ENCODE measurements around the gene HOXD13.

The HOXD13 gene

DNA sequence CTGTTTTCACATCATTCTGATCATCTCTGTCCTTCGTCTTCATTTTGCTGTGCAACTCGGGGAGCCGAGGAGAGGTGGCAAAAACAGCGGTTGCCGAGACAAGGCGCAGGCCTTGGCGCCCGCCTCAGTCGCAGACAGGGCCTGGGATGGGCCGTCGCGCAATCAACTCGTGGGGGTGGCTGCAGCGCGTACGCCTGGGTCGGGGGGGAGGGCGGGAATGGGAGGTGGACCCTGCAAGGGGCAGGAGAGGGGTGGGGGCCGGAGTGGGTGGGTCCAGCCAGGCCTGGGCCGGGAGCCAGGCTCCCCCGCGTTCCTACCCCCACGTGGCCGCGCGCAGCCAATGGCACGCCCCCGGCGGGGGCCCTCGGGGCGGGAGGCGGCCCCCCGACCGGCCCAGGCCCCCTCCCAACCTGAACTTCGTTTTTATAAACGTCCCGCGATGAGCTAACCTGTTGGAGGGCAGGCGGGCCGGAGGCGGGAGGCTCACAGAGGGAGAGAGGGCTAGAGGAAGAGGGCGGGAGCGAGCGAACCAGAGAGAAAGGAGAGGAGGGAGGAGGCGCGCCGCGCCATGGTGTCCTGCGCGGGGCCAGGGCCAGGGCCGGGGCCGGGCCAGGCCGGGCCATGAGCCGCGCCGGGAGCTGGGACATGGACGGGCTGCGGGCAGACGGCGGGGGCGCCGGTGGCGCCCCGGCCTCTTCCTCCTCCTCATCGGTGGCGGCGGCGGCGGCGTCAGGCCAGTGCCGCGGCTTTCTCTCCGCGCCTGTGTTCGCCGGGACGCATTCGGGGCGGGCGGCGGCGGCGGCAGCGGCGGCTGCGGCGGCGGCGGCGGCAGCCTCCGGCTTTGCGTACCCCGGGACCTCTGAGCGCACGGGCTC, at the start of gene HOXD13:
HOXD13 (plus strand) TSS at position 452 of the 875 bp plus-strand sequence; CDS start at position 622, 170 bp downstream.
- no peak for DNase-seq

DNA sequence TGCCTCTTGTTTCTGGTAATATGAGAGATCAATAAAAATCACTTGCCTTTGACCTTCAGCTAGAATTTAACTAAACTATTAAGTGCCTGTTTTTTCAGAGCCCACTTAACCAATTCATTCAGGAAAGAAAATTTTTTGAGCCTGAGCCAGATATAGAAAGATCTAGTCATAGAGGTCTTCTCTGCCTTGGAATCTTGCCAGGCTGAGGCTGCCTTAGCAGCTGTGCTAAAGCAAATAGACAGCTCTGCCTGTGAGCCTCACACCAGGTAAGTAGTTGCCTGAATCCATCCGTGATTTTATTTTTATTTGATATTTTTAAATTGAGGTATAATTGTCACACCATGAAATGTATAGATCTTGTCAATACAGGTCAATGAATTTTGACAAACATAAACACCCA, 36.1 kb upstream of the HOXD13 start:
- no peak for DNase-seq

DNA sequence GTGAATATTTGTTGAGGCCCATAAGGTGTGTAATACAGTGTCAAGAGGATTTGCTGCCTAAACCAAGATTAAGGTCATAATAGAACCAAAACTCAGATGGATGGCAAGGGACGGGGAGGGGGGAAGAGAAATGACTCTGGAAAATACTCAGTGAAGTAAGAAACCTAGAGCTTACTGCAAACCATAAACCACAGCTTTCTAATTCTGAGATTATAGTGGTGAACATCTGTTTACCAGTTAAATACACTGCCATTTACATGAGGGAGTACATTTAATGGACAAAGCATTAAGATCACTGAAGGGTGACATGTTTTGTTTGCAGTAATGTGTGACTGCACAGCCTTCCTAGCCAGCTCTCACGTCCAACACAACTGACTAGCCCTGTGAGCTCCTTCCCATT, 28.6 kb upstream of the HOXD13 start:
- no peak for DNase-seq

DNA sequence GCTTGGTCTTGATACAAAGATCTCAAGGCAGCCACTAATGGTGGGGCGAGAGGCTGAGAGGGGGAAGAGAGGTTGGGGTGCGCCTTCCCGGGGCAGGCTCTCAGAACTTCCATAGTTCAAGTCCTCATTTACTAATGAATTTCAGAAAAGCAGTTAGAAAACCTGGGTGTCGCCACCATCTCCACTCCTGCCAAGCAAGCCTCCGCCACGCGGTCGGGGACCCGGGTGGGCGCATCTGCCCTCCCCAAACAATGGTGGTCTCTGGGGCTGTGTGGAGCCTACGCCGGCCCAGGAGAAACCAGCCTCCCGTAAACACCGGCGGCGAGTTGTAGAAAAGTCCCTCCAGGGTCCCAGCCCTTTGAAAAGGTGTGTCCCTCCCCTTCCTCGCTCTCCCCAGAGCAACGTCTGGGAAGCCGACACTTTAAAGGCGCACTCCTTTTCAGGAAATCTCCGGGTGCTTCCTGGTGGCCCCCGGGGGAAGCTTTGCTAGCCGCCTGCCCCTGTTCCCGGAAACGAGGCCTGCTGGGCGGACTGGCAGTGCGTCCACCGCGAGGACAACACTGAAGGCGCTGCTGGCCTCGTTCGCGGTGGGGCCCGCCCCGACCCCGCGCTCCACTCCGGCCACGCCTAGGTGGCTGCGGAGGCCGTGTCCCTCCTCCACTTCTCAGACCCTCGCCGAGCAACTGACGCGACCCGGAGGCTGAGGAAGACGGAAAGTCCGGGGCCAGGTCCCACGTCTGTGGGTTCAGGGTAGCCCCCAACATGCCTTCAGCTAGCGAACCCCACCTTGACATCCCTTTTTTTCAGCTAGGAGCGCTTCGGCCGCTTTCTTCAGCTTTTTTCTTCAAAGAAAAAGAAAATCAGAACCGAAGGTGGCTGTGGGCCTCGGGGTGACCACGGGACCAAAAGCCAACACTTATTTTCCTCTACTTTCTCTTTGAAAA, 25.6 kb upstream of the HOXD13 start:
- DNase-seq, result no peak

DNA sequence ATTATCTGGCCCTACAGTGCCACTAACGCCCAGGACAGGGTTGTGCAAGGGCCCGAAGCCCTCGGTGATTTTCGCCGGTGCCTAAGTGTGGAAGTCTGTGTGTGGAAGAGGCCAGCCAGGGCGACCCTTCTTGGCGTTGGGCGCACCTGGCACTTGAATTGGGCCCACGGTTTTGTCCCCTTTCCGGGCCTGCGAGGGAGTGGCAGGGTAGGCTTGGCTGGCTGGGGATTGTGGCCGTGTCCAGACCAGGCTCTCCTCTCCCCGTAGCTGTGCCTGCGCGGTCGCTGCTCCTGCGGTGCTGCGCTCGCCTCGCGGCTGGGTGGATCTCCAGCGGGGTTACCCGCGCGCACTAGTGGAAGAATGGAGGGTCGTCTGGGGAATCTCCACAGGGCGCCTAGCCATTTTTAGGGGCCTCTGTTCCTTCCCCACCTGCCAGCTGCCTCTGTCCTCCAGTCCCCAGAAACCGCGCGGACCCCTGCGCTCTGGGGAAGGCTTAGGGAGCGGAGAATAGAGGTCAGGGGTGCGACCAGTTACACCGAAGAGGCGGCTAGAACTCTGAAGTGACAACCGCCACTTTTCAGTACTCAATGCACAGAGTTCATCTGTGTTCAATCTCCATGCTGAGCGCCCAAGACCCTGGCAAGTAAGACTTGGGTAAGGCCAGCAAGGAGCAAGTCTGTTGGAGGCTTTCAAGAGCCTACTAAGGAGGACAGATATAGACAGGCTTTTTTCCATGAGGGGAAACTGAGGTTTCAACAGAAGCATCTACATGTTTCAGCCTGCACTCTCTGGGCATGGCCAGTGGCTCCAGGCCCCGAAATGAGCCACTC, 24.7 kb upstream of the HOXD13 start:
- DNase-seq, result no peak

DNA sequence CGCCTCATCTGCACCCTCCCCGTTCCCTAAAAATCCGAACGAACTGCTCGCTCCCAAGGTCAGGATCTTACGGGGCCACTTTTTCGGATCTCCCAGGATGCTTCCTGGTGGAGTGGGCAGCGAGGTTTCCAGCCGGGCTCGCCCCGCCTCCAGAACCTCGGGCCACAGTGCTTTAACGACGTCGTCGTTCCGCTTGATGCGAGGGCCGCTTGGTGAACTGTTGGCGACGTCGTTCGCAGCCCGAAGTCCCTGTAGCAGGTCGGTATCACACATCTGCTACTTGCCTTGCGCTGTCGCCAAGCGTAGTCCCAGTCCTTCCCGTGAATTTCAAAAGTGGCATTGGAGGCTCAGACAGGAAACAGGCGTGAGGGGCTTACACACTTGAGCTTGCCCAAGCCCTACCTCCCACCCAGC, 24.1 kb upstream of the HOXD13 start:
- DNase-seq, result no peak

DNA sequence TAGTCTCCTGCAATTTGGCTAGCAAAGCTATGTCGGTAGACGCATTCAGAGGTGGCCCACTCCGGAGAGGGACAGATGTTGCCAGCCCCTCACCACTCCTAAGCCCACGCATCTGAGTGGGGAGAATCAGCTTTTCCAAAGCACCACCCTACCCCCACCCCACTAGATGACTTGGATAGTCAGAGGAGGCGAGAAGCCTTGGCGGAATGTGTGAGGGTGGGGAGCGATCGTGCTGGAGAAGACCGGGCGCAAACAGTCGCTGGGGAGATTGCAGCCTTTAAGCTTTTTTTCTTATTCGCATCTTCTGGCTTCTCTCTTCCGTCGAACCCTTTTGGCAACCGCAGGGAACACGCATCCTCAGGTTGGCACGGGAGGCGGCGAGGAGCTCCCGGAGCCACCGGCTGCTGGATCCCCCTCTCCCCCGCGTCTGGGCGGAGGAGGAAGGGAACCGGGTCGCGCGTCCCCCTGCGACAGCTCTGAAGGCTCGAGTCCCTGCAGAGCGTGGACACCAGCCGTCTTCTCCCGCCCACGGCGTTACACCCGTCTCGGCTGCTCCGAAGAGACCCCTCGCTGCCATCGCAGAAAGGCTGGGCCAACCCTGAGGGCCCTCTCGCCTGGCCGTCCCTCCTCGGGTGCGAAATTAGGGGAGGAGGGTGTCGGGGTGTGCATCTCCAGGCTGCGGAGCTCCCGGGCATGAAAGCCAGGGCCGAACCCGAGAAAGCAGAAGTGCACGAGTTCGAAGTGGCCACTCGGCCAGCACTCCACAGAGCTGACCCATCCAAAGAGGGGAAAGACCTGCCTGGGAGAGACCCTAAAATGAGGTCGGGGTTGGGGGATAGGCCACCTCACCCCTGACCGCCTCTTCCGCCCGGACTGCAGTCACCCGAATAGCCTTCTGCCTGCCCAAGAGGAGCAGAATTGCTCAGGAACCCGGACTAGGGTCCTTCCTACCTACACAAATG, 20.9 kb upstream of the HOXD13 start:
- DNase-seq, result no peak

DNA sequence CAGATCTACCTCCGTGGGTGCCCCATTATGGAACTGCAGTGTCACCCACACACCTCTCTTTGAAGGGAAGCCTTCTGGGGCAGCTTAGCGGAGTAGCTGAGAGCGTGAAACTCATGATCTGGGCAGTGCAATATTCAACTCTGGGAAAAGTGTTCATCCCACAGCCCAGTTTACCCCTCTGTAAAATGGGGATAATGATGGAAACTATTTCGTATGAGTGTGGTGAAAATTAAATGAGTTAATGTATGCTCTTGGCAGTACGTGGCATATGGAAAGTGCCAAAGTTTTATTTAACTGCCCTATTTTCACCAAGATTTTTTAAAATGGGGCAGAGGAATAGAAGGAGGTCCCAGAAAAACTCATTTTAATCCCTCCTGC, 20.2 kb upstream of the HOXD13 start:
- DNase-seq, result no peak

DNA sequence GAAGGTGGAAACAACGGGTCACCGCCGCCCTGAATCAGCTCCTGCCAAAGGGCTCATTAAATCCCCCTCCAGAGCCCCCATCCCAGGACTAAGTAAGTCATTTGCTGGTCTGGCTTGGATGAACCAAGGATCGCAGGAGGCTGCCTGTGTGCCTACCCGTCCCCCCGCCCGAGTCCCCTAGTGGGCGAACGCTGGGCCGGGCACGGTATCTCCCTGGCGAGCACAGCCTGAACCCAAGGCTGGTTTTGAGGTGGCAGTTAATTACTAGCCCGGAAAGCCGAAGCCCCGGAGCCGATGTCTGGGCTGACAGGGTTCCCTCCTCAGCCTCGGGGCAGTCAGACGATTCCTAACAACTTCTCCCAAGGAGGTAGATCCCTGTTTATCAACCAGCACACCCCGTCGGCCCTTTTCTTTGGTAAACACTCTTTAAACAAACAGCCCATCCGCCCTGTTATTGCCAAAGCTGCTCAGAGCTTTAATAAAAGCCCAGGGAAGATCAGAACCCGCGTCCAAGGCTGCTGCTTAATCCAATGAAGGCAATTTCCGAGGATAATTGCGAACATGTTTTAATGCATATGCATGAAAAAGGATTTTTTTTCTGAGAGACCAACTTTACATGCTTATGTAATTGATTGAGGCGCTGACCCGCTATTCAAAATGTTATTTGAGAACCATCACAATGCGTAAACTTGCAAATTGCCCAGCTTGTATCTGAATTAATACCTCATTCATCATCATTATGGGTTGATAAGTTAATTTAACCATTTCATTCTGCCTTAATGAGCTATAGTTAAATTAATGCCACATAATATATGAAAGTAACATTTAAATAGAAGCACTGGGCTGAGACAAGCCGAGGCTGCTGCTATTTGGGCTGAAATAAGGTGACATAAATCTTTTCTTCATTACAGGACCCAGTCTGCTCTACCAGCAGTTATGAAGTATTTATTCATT, 19.3 kb upstream of the HOXD13 start:
- DNase-seq, result no peak

DNA sequence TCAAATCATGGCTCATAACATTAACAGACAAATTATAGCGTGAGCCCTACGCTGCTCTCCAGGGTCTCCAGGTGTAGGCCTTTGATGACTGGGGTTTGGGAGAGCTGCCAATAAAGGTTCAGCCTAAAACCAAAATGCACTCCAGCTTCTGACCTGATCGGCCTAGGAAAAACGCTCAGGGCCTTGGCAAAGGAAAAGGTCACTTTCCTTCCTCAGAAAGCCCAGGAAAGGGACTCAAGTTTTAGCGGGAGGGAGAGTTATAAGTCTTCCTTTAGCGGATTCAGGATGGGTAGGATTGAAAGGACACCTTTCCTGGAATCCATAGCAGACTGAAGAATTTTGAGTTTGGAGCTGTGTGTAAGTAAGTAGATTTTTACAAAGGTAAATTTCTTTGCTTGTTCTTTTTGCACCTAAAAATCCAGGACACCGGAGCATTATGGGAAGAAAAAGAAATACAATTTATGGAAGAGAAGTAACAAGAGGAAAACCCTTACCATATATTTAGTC, 17.5 kb upstream of the HOXD13 start:
- no peak for DNase-seq

DNA sequence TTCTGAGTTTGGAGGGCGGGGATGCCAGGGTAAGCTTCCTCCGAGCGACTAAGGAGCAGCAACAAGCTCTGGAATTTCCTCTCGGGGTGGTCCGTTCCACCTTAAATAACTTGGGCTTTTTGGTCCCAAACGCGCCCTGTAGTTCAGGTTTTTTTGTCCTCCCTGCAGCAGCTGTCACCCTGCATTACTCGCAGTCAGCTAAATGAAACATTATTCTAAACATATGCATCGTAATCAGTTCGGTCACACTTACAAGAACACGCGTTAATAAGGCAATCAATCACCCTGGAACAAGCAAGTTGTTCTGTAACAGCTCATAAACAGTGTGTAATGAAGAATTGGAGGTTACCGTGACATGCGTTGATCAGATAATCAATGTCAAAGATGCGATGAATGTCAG, 17.0 kb upstream of the HOXD13 start:
- no peak for DNase-seq

DNA sequence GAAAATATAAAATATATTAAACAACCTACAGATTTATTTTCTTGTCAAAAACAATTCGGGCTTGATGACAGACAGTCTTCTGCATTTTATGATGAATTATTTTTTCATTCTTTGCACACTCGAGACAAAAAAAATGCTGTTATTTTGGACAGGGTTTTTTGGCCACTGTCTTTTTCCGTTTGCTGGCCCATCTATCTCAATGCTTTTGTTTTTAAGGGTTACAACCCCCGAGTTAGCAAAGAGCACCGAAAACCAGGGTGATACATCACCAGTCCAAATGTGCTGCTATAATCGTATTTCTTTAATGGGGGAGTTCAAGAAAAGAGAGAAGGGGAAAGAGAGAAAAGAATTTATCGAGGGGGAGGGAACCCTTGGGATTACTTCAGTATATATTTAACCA, 16.5 kb upstream of the HOXD13 start:
- DNase-seq, result no peak

DNA sequence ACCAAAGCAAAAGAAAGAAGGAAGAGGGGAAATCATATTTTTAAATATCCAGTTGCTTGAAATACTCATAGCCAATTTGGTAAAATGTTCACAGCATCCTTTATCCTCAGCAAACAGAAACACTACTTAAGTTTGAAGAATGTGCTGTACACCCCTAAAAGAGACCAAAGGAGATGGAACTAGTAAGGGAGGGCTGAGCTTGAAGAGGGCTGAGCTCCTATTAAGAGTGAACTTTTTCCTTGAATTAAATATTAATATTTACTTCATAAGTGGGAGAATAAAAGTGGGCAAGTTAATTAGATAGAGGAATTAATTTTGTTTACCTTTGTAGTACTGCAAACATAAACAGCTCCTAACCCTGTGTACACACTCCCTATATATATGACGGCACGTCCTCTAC, 15.7 kb upstream of the HOXD13 start:
- no peak for DNase-seq

DNA sequence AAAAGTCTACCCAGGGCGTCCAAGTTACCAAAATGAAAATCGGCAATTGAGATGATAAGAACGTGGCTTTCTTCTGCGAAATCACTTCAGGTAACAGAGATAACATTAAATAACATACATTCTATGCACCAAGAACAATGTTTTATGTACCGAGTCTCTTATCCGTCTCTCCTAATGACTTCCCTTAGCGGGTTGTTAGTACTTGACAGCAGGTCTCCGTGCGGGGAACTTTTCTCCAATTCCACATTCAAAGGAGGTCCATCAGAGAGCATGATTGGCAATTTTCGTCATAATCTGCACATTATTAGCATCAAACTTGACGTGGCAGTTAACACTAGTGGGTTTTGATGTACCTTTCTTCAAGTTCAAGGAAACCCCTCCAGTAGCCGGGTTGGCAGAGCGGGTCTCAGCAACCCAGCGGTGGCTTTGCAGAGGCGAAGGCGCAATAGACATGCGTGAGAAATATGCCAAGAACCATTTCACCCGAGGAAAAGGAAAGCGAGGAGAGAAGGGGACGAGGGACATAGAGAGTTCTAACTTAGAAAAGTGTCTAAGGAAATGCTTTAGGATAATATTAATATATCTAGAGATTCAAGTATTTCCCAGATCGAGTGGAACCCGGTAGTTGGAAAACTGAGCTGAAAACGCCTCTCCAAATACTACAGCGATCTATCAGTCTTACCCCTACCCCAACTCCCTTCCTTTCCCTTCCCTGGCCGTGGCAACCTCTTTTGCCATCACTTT, 13.8 kb upstream of the HOXD13 start:
- no peak for DNase-seq

DNA sequence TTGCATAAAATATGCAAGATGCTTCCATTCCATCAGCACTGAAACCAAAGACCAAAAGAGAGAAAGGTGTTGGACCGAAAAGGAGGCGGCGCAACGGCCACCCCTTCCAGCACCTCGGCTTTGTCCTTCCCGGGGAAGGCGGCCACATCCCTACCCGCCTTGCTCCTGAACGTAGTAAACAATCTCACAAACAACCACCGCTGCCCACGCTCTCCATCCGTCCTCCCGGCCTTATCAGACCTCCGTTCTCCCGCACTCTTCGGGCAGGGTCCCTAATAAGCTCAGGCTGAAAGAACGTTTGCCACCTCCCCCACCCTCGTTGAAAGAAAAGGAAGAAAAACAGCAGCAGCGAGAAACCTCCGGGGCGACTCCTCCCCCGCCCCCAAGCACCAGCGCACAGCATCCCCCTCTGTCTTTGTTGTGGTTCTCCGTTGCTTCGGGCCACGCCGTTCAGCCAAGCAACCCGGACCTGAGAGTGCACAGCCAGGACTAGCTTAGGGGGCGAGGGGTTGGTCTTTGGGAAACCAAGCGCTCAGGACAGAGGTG, 13.2 kb upstream of the HOXD13 start:
- no peak for DNase-seq

DNA sequence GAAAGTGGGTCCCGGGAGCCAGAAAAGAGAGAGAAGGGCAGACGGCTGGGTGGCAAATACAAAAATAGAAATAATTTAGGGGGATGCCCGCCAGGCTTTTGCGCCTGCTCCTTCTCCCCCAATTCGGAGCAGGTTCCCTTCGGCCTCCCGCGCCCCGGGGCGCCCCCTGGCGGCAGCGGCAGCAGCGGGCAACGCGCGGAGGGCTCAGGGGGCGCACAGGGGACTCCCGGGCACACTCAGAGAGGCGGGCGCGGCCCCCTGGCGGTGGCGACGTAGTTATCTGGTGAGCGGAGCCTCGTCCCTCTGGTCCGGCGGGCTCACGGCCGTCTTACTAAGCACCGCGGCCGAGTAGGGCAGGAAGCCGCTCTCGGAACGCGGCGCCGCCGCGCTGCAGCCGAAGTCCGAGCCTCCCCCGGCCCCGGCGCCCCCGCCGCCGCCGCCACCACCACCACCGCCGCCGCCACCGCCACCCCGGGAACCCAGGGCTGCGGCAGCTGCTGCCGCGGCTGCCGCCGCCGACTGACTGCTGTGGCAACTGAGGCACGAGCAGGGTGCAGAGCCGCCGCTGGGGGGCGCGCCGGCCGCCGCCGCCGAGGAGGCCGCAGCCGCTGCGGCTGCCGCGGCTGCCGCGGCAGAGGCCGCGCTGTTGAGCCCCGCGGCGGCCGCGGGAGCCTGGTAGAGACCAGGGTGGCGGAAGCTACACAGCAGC, 12.5 kb upstream of the HOXD13 start:
- DNase-seq, result no peak

DNA sequence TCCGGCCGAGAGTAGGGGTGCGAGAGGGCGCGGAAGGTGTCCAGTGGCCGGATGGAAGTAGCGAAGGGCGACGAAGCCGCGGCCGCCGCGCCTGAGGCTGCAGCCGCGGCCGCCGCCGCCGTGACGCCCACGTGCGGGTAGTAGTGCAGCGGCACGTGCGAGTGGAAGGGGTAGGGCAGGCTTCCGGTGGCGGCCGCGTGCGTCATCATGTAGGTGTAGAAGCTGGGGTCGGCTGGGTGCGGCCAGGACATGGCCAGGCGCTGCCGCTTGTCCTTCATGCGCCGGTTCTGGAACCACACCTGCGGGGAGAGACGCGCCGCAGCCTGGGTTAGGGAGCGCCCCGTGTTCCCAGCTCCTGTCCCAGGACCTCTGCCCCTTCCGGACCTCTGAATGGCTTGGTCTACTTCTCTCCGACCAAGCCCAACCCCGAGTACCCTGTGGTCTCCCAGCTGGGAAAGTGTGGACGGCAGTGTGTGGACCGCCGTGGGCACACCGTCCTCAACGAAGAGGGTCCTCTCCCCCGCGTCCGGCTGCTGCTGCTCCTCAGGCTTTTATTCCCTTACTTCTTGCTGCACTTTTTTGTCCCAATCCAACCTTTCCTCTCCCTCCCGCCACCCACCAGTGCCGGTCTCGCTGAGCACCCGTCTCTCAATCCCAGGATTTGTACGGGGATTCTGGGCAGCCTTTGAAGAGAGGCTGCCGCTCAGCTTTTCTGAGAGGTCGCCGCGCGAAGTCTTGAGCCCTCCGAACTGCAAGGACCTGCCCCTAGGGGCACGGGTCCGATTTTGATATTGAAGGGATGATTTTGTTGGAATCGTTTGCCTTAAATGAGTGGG, 11.8 kb upstream of the HOXD13 start:
- DNase-seq, result no peak

DNA sequence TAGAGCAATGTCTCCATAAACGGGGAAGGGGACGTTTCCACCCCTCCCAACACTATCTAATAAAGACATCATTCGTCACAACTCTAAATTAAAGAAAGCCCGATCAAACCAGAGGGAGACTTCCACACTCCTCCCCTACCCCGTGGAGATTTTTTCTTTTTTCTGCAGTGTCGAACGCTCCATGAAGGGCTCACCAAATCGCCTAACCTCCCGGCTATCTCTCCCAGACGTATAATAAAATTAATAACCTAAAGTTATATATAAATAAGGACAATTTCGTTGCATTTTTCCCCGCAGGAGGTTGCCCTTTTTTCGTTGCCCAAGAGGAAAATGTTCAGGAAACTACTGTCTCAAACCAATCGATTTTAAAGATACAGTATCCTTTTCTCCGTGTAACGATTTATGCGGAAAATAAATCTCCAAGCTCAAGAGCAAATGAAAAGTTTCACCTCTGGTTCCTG, 11.1 kb upstream of the HOXD13 start:
- DNase-seq, result no peak
